Testis (tissue), 3 donors: ENCODE measurements around the gene PDF. TPM values are rescaled to one million over a fixed set of nuclear protein-coding genes. Genes with fewer than 3 reads are reported as not detected.

Experiments used
- DNase-seq: peaks from one replicate; pipeline ENCODE4 v3.0.0-alpha.2; 2019
- H3K27ac ChIP-seq, 2 donors: fragments of 200-600 bp; sonication (generic); one replicate each; pipeline ENCODE4 v1.5.1; 2019
- H3K27me3 ChIP-seq: fragments of 200-600 bp; sonication (generic); one replicate; pipeline ENCODE4 v1.5.1; 2019
- H3K36me3 ChIP-seq: fragments of 200-600 bp; sonication (generic); one replicate; pipeline ENCODE4 v1.5.1; 2017; ENCODE audit warnings: low read depth; ENCODE audit errors: missing control alignments
- H3K4me1 ChIP-seq: fragments of 200-600 bp; sonication (generic); one replicate; pipeline ENCODE4 v1.5.1; 2019
- H3K4me3 ChIP-seq, 2 donors: fragments of 200-600 bp; sonication (generic); one replicate each; pipeline ENCODE4 v1.5.1; 2017 to 2019
- H3K9me3 ChIP-seq: fragments of 200-600 bp; sonication (generic); one replicate; pipeline ENCODE4 v1.5.1; 2017
- CTCF ChIP-seq, 3 experiments: fragments of 450-650 bp in 2 of 3; fragments of 200-600 bp in 1 of 3; sonication (generic) in 1 of 3; IDR thresholded peaks; one replicate each; pipeline ENCODE4 v1.5.1; 2016 to 2019; ENCODE audit warnings: antibody characterized with exemption in 3 of 3, mild to moderate bottlenecking in 2 of 3, moderate library complexity in 1 of 3
- POLR2A ChIP-seq: fragments of 450-650 bp; IDR thresholded peaks from one replicate; pipeline ENCODE4 v1.6.1; 2017; ENCODE audit warnings: antibody characterized with exemption, mild to moderate bottlenecking, moderate library complexity
- WGBS, 2 donors: methylation state at CpG; one replicate each; pipeline ENCODE4 v1.1.5; 2018; 5-methylcytosine and 5-hydroxymethylcytosine counted together
- intact Hi-C: fragments of 100-400 bp; cut with DNase I; formaldehyde crosslinking; loops from one replicate; pipeline ENCODE4 v1.15.1; 2023; ENCODE audit warnings: low total_unique reads
- polyA plus RNA-seq: library from polyadenylated mRNA; stranded (reverse); fragments of 350-450 nt; fragmentation: Illumina TruSeq; extraction: RNeasy Lipid Tissue Mini Kit (QIAGEN cat#74804); gene quantifications from one replicate; pipeline ENCODE4 v1.2.3, GENCODE V29; 2014; ENCODE audit warnings: low read depth, low replicate concordance; ENCODE audit not compliant: insufficient read depth
- total RNA-seq, 2 donors: library from RNA; depleted of rRNA; stranded (reverse); fragments of >200 nt; gene quantifications; one replicate each; pipeline ENCODE4 v1.2.3, GENCODE V29; 2016

PDF gene
- total and polyA plus RNA-seq, 3 donors from 2014 or later = 3.9 to 27.9 (median 25.7) TPM

GRCh38 chr16:69319381-69319780 lies 11.0 kb downstream of the PDF start:
- Histone ChIP-seq H3K27ac (no peak overlapping the region), H3K4me3 (no peak overlapping the region), H3K4me1 (no peaks in the 10 kb centered on the region), H3K27me3 (no peaks in the 10 kb centered on the region), H3K36me3 (no peaks in the 10 kb centered on the region), H3K9me3 (no peaks in the 10 kb centered on the region)
- TF ChIP-seq CTCF (IDR thresholded peaks at IDR 0.05) = no peak
- no peak for TF ChIP-seq POLR2A
- intact Hi-C loops = no loop called here
- no peak for DNase-seq
- WGBS, 2 donors = 92 to 96% methylated on average over 6 to 9 of the region's 9 CpGs

- WGBS, 2 donors = 85 to 87% methylated on average over 10 of the region's 10 CpGs
- intact Hi-C loops = no loop called here
- no peaks in the 10 kb centered on the region for H3K27me3 ChIP-seq
- no peaks in the 10 kb centered on the region for H3K9me3 ChIP-seq
- no peak overlapping the region for H3K4me3 ChIP-seq
- no peaks in the 10 kb centered on the region for H3K36me3 ChIP-seq
- H3K4me1 ChIP-seq = no peaks in the 10 kb centered on the region
- TF ChIP-seq POLR2A (no peak), CTCF (IDR thresholded peaks at IDR 0.05) (no peak)
- H3K27ac ChIP-seq = no peak overlapping the region
- no peak for DNase-seq
These were observed 11.5 kb downstream of the PDF start for GRCh38 chr16:69318911-69319289.

- WGBS, 2 donors = 93 to 94% methylated on average over 24 to 30 of the region's 30 CpGs
These were observed 12.0 kb downstream of the PDF start for GRCh38 chr16:69318177-69318910.

GRCh38 chr16:69316595-69317034 lies 13.8 kb downstream of the PDF start:
- Histone ChIP-seq H3K9me3 (no peaks in the 10 kb centered on the region), H3K36me3 (no peaks in the 10 kb centered on the region), H3K27ac (no peak overlapping the region), H3K4me3 (no peak overlapping the region), H3K27me3 (no peaks in the 10 kb centered on the region), H3K4me1 (peaks cover 9% of the 10 kb centered on the region)
- TF ChIP-seq CTCF (IDR thresholded peaks at IDR 0.05) = no peak
- DNase-seq = no peak
- intact Hi-C loops = no loop called here
- WGBS, 2 donors = 90 to 93% methylated on average over 15 to 17 of the region's 17 CpGs

More at GRCh38 chr16:69318177-69318910, 12.0 kb downstream of the PDF start:
- intact Hi-C loops = no loop called here
- Histone ChIP-seq H3K9me3 (no peaks in the 10 kb centered on the region), H3K4me3 (no peak overlapping the region), H3K27me3 (no peaks in the 10 kb centered on the region), H3K36me3 (no peaks in the 10 kb centered on the region), H3K27ac (no peak overlapping the region), H3K4me1 (no peaks in the 10 kb centered on the region)
- TF ChIP-seq CTCF (IDR thresholded peaks at IDR 0.05) (no peak), POLR2A (no peak)
- no peak for DNase-seq
